WTC11 (cell line): ENCODE results near the gene TMC5. TPM values are rescaled to one million over a fixed set of nuclear protein-coding genes. Genes with fewer than 3 reads are reported as not detected.

Source experiments
- ATAC-seq: fragments of 200-7000 bp; cut with Tn5 transposase; 2 replicates; pipeline ENCODE4 v1.10.0; 2021; ENCODE audit warnings: mild to moderate bottlenecking, moderate library complexity
- CTCF ChIA-PET: fragments of 300-600 bp; sonication (Branson Sonifier 250); formaldehyde crosslinking; loops from one replicate; lab custom pipeline; 2021; ENCODE audit warnings: antibody characterized with exemption; lab: Charles Lee
- POLR2A ChIA-PET: fragments of 350-600 bp; sonication (Branson Sonifier 250); formaldehyde crosslinking; loops from one replicate; lab custom pipeline; 2021; ENCODE audit warnings: antibody characterized with exemption; lab: Charles Lee
- DNase-seq: peaks from one replicate; pipeline ENCODE4 v3.0.0; 2021; ENCODE audit warnings: low spot score
- H3K27ac Mint-ChIP-seq: 2 replicates; pipeline ENCODE4 v1.8.0; 2021; ENCODE audit warnings: mixed read lengths
- H3K27me3 Mint-ChIP-seq: 2 replicates; pipeline ENCODE4 v1.8.0; 2021; ENCODE audit warnings: low read depth, mild to moderate bottlenecking, moderate library complexity, mixed read lengths
- H3K36me3 Mint-ChIP-seq: 2 replicates; pipeline ENCODE4 v1.8.0; 2021; ENCODE audit warnings: mixed read lengths
- H3K4me1 Mint-ChIP-seq: 2 replicates; pipeline ENCODE4 v1.8.0; 2022; ENCODE audit warnings: mixed read lengths
- H3K4me3 Mint-ChIP-seq: 2 replicates; pipeline ENCODE4 v1.8.0; 2021; ENCODE audit warnings: mild to moderate bottlenecking, moderate library complexity, mixed read lengths
- H3K9me3 Mint-ChIP-seq: 2 replicates; pipeline ENCODE4 v1.8.0; 2021; ENCODE audit warnings: mixed read lengths
- ESRRA ChIP-seq: sonication (generic); formaldehyde crosslinking; IDR thresholded peaks from 2 replicates; pipeline ENCODE4 v1.8.1; 2022; ENCODE audit warnings: mild to moderate bottlenecking, missing genetic modification reagents, borderline replicate concordance
- FOXP4 ChIP-seq: sonication (generic); formaldehyde crosslinking; IDR thresholded peaks from 2 replicates; pipeline ENCODE4 v1.8.0; 2022; ENCODE audit warnings: mild to moderate bottlenecking, missing genetic modification reagents
- GTF2I ChIP-seq: fragments of 250-450 bp; sonication (Bioruptor Pico); conservative IDR thresholded peaks from 2 replicates; pipeline ENCODE4 v1.4.0; 2021; ENCODE audit warnings: mild to moderate bottlenecking
- HMGA2 ChIP-seq: fragments of 250-450 bp; sonication (Bioruptor Pico); IDR thresholded peaks from 2 replicates; pipeline ENCODE4 v1.4.0; 2021; ENCODE audit warnings: mild to moderate bottlenecking, moderate library complexity
- IRF2 ChIP-seq: sonication (generic); formaldehyde crosslinking; IDR thresholded peaks from 2 replicates; pipeline ENCODE4 v1.8.0; 2022; ENCODE audit warnings: low read depth, missing genetic modification reagents, borderline replicate concordance
- JAZF1 ChIP-seq: fragments of 250-450 bp; sonication (Bioruptor Pico); IDR thresholded peaks from 2 replicates; pipeline ENCODE4 v1.9.0; 2021; ENCODE audit warnings: moderate library complexity, mild to moderate bottlenecking, inconsistent platforms
- MLX ChIP-seq: sonication (generic); formaldehyde crosslinking; IDR thresholded peaks from 2 replicates; pipeline ENCODE4 v1.8.1; 2023; ENCODE audit warnings: mild to moderate bottlenecking, missing genetic modification reagents, moderate library complexity
- NFYB ChIP-seq: sonication (generic); formaldehyde crosslinking; conservative IDR thresholded peaks from 2 replicates; pipeline ENCODE4 v1.8.0; 2022; ENCODE audit warnings: low read depth, missing genetic modification reagents
- NR2C2 ChIP-seq: sonication (generic); formaldehyde crosslinking; IDR thresholded peaks from 2 replicates; pipeline ENCODE4 v1.8.0; 2022; ENCODE audit warnings: mild to moderate bottlenecking, missing genetic modification reagents
- OVOL2 ChIP-seq: fragments of 250-450 bp; sonication (Bioruptor Pico); IDR thresholded peaks from 2 replicates; pipeline ENCODE4 v1.9.0; 2021; ENCODE audit warnings: mild to moderate bottlenecking, borderline replicate concordance
- RELA ChIP-seq: sonication (generic); formaldehyde crosslinking; IDR thresholded peaks from 2 replicates; pipeline ENCODE4 v1.8.1; 2022; ENCODE audit warnings: missing genetic modification reagents, mild to moderate bottlenecking, borderline replicate concordance
- RORB ChIP-seq: fragments of 250-450 bp; sonication (Bioruptor Pico); IDR thresholded peaks from 2 replicates; pipeline ENCODE4 v1.9.0; 2021; ENCODE audit warnings: mild to moderate bottlenecking
- SMAD3 ChIP-seq: sonication (generic); formaldehyde crosslinking; IDR thresholded peaks from 2 replicates; pipeline ENCODE4 v1.8.0; 2022; ENCODE audit warnings: missing genetic modification reagents, mild to moderate bottlenecking, borderline replicate concordance
- USF1 ChIP-seq: sonication (generic); formaldehyde crosslinking; IDR thresholded peaks from 2 replicates; pipeline ENCODE4 v1.8.0; 2022; ENCODE audit warnings: mild to moderate bottlenecking, missing genetic modification reagents
- USF2 ChIP-seq: sonication (generic); formaldehyde crosslinking; IDR thresholded peaks from 2 replicates; pipeline ENCODE4 v1.8.1; 2023; ENCODE audit warnings: mild to moderate bottlenecking, missing genetic modification reagents, moderate library complexity
- ZNF138 ChIP-seq: sonication (generic); formaldehyde crosslinking; conservative IDR thresholded peaks from 2 replicates; pipeline ENCODE4 v1.8.1; 2022; ENCODE audit warnings: mild to moderate bottlenecking, moderate library complexity, missing genetic modification reagents
- ZNF281 ChIP-seq: sonication (generic); formaldehyde crosslinking; IDR thresholded peaks from 2 replicates; pipeline ENCODE4 v1.8.0; 2023; ENCODE audit warnings: mild to moderate bottlenecking, missing genetic modification reagents
- ZNF396 ChIP-seq: fragments of 250-450 bp; sonication (Bioruptor Pico); IDR thresholded peaks from 2 replicates; pipeline ENCODE4 v1.8.0; 2021; ENCODE audit warnings: mild to moderate bottlenecking, moderate library complexity, borderline replicate concordance
- total RNA-seq: library from RNA; stranded (reverse); gene quantifications from 3 replicates; pipeline ENCODE4 v1.2.3, GENCODE V29; 2021

TMC5 gene
- total RNA-seq, 1 experiment from 2014 or later, result 3.1 TPM

- Mint-ChIP-seq H3K4me1 (no peaks in the 10 kb centered on the region), H3K9me3 (no peaks in the 10 kb centered on the region), H3K4me3 (no peak overlapping the region), H3K27ac (no peak overlapping the region), H3K36me3 (no peaks in the 10 kb centered on the region), H3K27me3 (no peaks in the 10 kb centered on the region; the same call in 1 of the 2 replicates)
- DNase-seq (no peak), ATAC-seq (no peak)
- TF ChIP-seq USF2 (CRISPR knock-in tag), result no peak
- TF ChIP-seq RELA (CRISPR knock-in tag), result no peak
- TF ChIP-seq NR2C2 (CRISPR knock-in tag), result no peak
- no peak for TF ChIP-seq HMGA2 (CRISPR knock-in tag)
- TF ChIP-seq RORB (CRISPR knock-in tag), result no peak
- TF ChIP-seq MLX (CRISPR knock-in tag), result no peak
- no peak for TF ChIP-seq GTF2I (CRISPR knock-in tag)
- TF ChIP-seq JAZF1 (CRISPR knock-in tag), result no peak
- no peak for TF ChIP-seq NFYB
- TF ChIP-seq ZNF396, result no peak
- TF ChIP-seq ZNF138 (CRISPR knock-in tag), result no peak
- TF ChIP-seq ZNF281, result no peak
- no peak for TF ChIP-seq FOXP4
- TF ChIP-seq SMAD3 (CRISPR knock-in tag), result no peak
- POLR2A ChIA-PET, result no interaction called here
- CTCF ChIA-PET, result interaction anchor here (0.7 to 1.6 kb wide), 5 partner anchors 11 to 400 kb away, joined by 3 to 5 read pairs (median 4); partner anchors contain the start of genes GDE1 and TMC7
Observed at GRCh38 chr16:19382887-19383816, 34.5 kb upstream of the TMC5 start.

GRCh38 chr16:19384656-19385055 lies 33.0 kb upstream of the TMC5 start:
- DNase-seq (no peak), ATAC-seq (no peak)
- Mint-ChIP-seq H3K27ac (no peak overlapping the region), H3K36me3 (no peaks in the 10 kb centered on the region), H3K9me3 (peaks cover 3% of the 10 kb centered on the region; the same call in 1 of the 2 replicates), H3K4me3 (no peak overlapping the region), H3K27me3 (no peaks in the 10 kb centered on the region; the same call in 1 of the 2 replicates)
- no peak for TF ChIP-seq USF1 (CRISPR knock-in tag)
- TF ChIP-seq IRF2 (CRISPR knock-in tag), result no peak
- TF ChIP-seq OVOL2 (CRISPR knock-in tag), result no peak
- no peak for TF ChIP-seq ESRRA (CRISPR knock-in tag)
- no peak for TF ChIP-seq NR2C2 (CRISPR knock-in tag)
- TF ChIP-seq, all 79 proteins: peak for 0
- ChIA-PET CTCF (no interaction called here), POLR2A (no interaction called here)
- H3K4me1 Mint-ChIP-seq, result peaks cover 6% of the 10 kb centered on the region
